HG03039 (cell line): ENCODE results near the gene AHRR.
"Not testable (repeated sequence)": the region's sequence is repeated elsewhere in the genome, so short reads cannot be mapped to it uniquely, and the experiment has no call there.

Experiments used
- ATAC-seq: cut with Tn5 transposase; IDR thresholded peaks from one replicate; pipeline ENCODE4 v1.9.1; 2021; ENCODE audit warnings: mild to moderate bottlenecking, moderate library complexity; ENCODE audit not compliant: unreplicated experiment

AHRR gene

GRCh38 chr5:305050-305449, 16.5 kb upstream of the AHRR start:
- ATAC-seq = no peak

GRCh38 chr5:305459-305858, 16.1 kb upstream of the AHRR start:
- ATAC-seq = no peak

- ATAC-seq = no peak
These were observed 15.3 kb upstream of the AHRR start for GRCh38 chr5:306011-306805.

- ATAC-seq = no peak
These were observed 14.2 kb upstream of the AHRR start for GRCh38 chr5:307306-307705.

GRCh38 chr5:307794-308579, 13.5 kb upstream of the AHRR start:
- no peak for ATAC-seq

GRCh38 chr5:308672-309271, 12.7 kb upstream of the AHRR start:
- no peak for ATAC-seq

- ATAC-seq = not testable (repeated sequence)
These were observed 11.7 kb upstream of the AHRR start for GRCh38 chr5:309831-310230.

GRCh38 chr5:310516-310915, 11.0 kb upstream of the AHRR start:
- ATAC-seq = no peak

GRCh38 chr5:310941-311434, 10.5 kb upstream of the AHRR start:
- no peak for ATAC-seq

- ATAC-seq = no peak
These were observed 9.6 kb upstream of the AHRR start for GRCh38 chr5:311963-312362.

- no peak for ATAC-seq
These were observed 8.7 kb upstream of the AHRR start for GRCh38 chr5:312845-313244.

GRCh38 chr5:313265-313664, 8.2 kb upstream of the AHRR start:
- no peak for ATAC-seq

GRCh38 chr5:313806-314376, 7.6 kb upstream of the AHRR start:
- ATAC-seq = no peak

- no peak for ATAC-seq
These were observed 6.6 kb upstream of the AHRR start for GRCh38 chr5:314676-315487.

GRCh38 chr5:315488-316209, 5.9 kb upstream of the AHRR start:
- ATAC-seq = no peak

GRCh38 chr5:316210-317085, 5.1 kb upstream of the AHRR start:
- ATAC-seq = peak; percentile 12

- ATAC-seq = peak; percentile 67
These were observed 4.3 kb upstream of the AHRR start for GRCh38 chr5:317086-317811.

- ATAC-seq = no peak
These were observed 3.1 kb upstream of the AHRR start for GRCh38 chr5:318341-318897.
